ENCODE results near the gene PYDC1.

- TF ChIP-seq CTCF (conservative IDR thresholded peaks at IDR 0.05; ENCODE audit: low read length) (no peak), EZH2phosphoT487 (IDR thresholded peaks at IDR 0.05; ENCODE audit: borderline replicate concordance) (no peak)
Observed at GRCh38 chr16:31214708-31215286, 2.1 kb downstream of the PYDC1 start.
